ENCODE data around the gene SMYD1.
A peak's percentile ranks its signal among the peaks of the same experiment; 100 is the strongest.

SMYD1 gene

DNA sequence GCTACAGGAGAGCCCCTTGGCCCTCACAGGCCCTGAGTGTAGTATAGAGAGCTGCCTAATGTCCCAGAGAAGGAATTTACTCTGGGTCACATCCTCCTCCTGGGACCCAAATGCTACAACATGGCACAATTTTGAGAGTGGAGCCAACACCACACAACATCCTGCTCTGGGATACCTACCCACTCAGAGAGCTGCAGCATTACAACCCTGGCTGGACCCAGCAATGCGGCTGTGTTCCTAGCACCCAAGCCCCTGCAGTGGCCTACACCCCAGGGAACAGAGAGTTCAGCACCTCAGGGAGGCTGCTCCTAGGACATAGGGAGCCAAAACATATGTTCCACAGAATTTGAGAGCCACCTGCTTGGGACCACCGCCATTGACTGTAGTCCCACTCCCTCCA lies 79.5 kb downstream of the SMYD1 start:
- ATAC-seq (no peak), DNase-seq (no peak)

DNA sequence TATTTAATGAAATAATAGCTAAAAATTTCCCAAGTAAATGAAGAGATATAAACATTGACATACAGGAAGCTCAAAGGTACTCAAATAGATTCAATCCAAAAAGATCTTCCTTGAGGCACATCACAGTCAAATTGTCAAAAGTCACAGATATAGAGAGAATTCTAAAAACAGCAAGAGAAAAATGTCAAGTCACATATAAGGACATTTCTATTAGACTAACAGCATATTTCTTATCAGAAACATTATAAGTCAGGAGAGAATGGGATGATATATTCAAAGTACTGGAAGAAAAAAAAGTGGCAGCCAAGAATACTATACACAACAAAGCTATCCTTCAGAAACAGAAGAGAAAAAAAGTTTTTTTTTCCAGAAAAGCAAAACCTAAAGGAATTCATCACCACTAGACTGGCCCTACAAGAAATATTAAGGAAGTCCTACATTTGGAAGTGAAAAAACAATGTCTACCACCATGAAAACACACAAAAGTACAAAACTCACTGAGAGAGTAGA lies 81.4 kb downstream of the SMYD1 start:
- ATAC-seq (no peak), DNase-seq (no peak)

DNA sequence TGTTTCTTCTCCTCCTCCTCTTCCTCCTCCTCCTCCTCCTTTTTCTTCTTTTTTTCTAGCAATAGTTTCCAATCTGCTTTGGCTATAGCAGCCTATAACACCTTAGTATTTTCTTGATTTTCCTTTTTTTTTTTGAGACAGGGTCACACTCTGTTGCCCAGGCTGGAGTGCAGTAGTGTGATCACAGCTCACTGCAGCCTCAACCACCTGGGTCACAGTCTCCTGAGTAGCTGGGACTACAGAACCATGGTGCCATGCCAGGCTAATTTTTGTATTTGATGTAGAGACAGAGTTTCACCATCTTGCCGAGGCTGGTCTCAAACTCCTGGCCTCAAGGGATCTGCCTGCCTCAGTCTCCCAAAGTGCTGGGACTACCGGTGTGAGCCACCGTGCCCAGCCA lies 91.9 kb downstream of the SMYD1 start:
- ATAC-seq (no peak), DNase-seq (no peak)

DNA sequence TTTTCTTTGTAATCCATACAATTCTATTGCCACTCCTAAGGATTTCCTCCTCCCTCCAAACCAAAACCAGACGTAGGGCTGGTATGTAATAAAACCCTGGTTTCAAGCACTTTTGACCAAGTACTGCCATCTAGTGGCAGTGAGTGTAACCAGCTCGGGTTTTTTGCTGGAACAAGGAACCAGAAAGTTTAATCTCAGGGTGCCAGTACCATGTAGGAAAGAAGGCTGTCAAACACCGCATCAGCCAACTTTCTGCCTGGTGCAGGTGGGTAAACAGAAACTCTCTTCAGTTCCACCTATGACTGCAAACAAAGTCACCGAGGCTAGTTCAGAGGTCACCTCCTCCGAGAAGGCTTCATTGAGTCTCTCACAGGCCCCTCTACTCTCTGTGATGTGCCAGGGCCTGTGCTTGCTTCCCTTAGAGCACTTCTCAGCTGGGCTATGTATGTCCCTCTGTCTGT lies 92.4 kb downstream of the SMYD1 start:
- DNase-seq, result peak; percentile 61
- peak; percentile 23 for ATAC-seq

DNA sequence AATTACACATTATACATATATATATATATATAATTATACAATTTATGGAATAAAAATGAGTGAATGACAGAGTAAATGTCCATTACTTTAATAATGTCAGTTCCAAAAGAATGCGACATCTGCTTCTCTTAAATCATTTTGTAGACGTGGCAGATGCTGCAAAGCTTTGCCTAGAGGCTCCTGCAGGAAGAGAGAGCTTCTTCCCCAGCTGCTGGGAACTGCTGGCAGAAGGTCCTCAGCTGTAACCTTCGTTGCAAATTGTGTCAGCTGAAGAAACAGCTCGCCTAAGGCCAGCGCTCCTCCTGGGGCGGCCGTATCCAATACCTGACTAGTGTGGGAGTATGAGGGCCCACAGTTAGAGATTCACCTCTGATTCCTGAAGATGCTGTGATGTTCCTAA lies 92.9 kb downstream of the SMYD1 start:
- DNase-seq (no peak), ATAC-seq (no peak)

GRCh38 chr2:88161446-88162244 lies 94.0 kb downstream of the SMYD1 start:
- no peak for ATAC-seq
- no peak for DNase-seq
